SK-N-SH (cell line): ENCODE data around the gene OR6K2.

ENCODE experiments used
- EP300 ChIP-seq, 2 experiments: IDR thresholded peaks; 2 replicates each; pipeline versions ENCODE4 v1.4.0 to v1.6.1; 2012; ENCODE audit warnings: borderline replicate concordance in 1 of 2, low read depth in 1 of 2, low read length in 1 of 2
- EZH2phosphoT487 ChIP-seq: fragments of 200-600 bp; sonication (generic); IDR thresholded peaks from 2 replicates; pipeline ENCODE4 v1.6.1; 2017; ENCODE audit warnings: low read depth, mixed run types, mild to moderate bottlenecking, antibody characterized with exemption, moderate library complexity, borderline replicate concordance
- TAF1 ChIP-seq: IDR thresholded peaks from 2 replicates; pipeline ENCODE4 v1.6.1; 2012; ENCODE audit warnings: low read depth, mild to moderate bottlenecking, low read length, moderate library complexity, borderline replicate concordance

DNA sequence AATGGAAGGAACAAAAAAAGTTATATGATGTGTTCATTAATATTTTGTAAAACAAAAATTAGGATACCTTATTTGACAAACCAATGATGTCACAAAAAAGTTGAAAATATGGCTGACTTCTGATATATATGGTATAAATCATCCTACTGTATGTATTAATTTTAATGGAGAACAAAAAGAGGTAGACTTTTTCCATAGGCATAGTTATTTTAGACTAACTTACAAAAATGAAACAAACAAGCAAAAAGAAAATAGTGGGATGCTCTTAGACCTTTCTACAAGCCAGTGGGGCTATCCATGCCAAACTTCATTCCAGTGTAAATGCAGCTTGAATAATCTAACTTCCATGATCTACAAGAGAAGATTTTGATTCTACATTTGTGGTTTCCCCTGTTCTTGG lies 13.4 kb downstream of the OR6K2 start:
- TF ChIP-seq TAF1, result no peak
- no peak for TF ChIP-seq EP300 (IDR thresholded peaks at IDR 0.05; ENCODE audit: borderline replicate concordance in 1 of 2, low read depth in 1 of 2, low read length in 1 of 2)
- TF ChIP-seq EZH2phosphoT487, result no peak
